ENCODE data around the gene MAST4.
"Not testable (repeated sequence)": the region's sequence is repeated elsewhere in the genome, so short reads cannot be mapped to it uniquely, and the experiment has no call there.

The MAST4 gene

GRCh38 chr5:67160272-67160671 is 564.1 kb downstream of the MAST4 start:
- no peak for DNase-seq (ENCODE audit: low spot score)

- DNase-seq (ENCODE audit: low spot score) = peak; percentile 47
Observed at GRCh38 chr5:67160985-67161384, 564.8 kb downstream of the MAST4 start.

GRCh38 chr5:67161767-67162166 is 565.6 kb downstream of the MAST4 start:
- DNase-seq (ENCODE audit: low spot score) = no peak

- DNase-seq (ENCODE audit: low spot score) = no peak
Observed at GRCh38 chr5:67163231-67163756, 567.1 kb downstream of the MAST4 start.

GRCh38 chr5:67163863-67164595 is 567.8 kb downstream of the MAST4 start:
- DNase-seq (ENCODE audit: low spot score) = no peak

GRCh38 chr5:67164856-67165525 is 568.8 kb downstream of the MAST4 start:
- DNase-seq (ENCODE audit: low spot score) = no peak

GRCh38 chr5:67165526-67166459 is 569.6 kb downstream of the MAST4 start:
- DNase-seq (ENCODE audit: low spot score) = peak; percentile 85

GRCh38 chr5:67166460-67167285 is 570.5 kb downstream of the MAST4 start:
- DNase-seq (ENCODE audit: low spot score) = peak; percentile 79

- DNase-seq (ENCODE audit: low spot score) = no peak
Observed at GRCh38 chr5:67168069-67168468, 571.9 kb downstream of the MAST4 start.

- no peak for DNase-seq (ENCODE audit: low spot score)
Observed at GRCh38 chr5:67170767-67171166, 574.6 kb downstream of the MAST4 start.

GRCh38 chr5:67173351-67173750 is 577.2 kb downstream of the MAST4 start:
- DNase-seq (ENCODE audit: low spot score) = not testable (repeated sequence)

GRCh38 chr5:67173959-67174358 is 577.8 kb downstream of the MAST4 start:
- DNase-seq (ENCODE audit: low spot score) = no peak

- DNase-seq (ENCODE audit: low spot score) = no peak
Observed at GRCh38 chr5:67176936-67177335, 580.7 kb downstream of the MAST4 start.

- no peak for DNase-seq (ENCODE audit: low spot score)
Observed at GRCh38 chr5:67178085-67178484, 581.9 kb downstream of the MAST4 start.

- no peak for DNase-seq (ENCODE audit: low spot score)
Observed at GRCh38 chr5:67178966-67179365, 582.8 kb downstream of the MAST4 start.

- DNase-seq (ENCODE audit: low spot score) = no peak
Observed at GRCh38 chr5:67179697-67180361, 583.6 kb downstream of the MAST4 start.

- DNase-seq (ENCODE audit: low spot score) = no peak
Observed at GRCh38 chr5:67181648-67182221, 585.5 kb downstream of the MAST4 start.

- no peak for DNase-seq (ENCODE audit: low spot score)
Observed at GRCh38 chr5:67182301-67182790, 586.2 kb downstream of the MAST4 start.

GRCh38 chr5:67183859-67184258 is 587.7 kb downstream of the MAST4 start:
- DNase-seq (ENCODE audit: low spot score) = no peak

GRCh38 chr5:67187006-67187715 is 591.0 kb downstream of the MAST4 start:
- no peak for DNase-seq (ENCODE audit: low spot score)
